SK-N-SH (cell line): ENCODE measurements around the gene DAB2. TPM values are rescaled to one million over a fixed set of nuclear protein-coding genes. Genes with fewer than 3 reads are reported as not detected.

ENCODE experiments used
- CTCF ChIA-PET: fragments of 300-600, 350-600 bp; formaldehyde crosslinking; extraction: SDS; loops from one replicate; lab custom pipeline; 2021; lab: Yijun Ruan, JAX
- POLR2A ChIA-PET: fragments of 350-600 bp; sonication (Branson Sonifier 250); formaldehyde crosslinking; extraction: SDS; loops from one replicate; lab custom pipeline; 2020; ENCODE audit warnings: antibody characterized with exemption, inconsistent platforms; lab: Yijun Ruan, JAX
- DNase-seq: peaks from one replicate; pipeline ENCODE4 v3.0.0; 2012
- H2AFZ ChIP-seq: fragments of 200-600 bp; sonication (generic); 2 replicates; pipeline ENCODE4 v1.8.1; 2016; ENCODE audit warnings: antibody characterized with exemption, mild to moderate bottlenecking, low read depth
- H3F3A ChIP-seq: fragments of 200-600 bp; sonication (generic); replicated peaks from 2 replicates; pipeline ENCODE3; 2016; ENCODE audit warnings: antibody characterized with exemption, mild to moderate bottlenecking; ENCODE audit not compliant: insufficient read depth
- H3K27ac ChIP-seq, 2 experiments: fragments of 200-500 bp in 1 of 2; fragments of 200-600 bp in 1 of 2; sonication (Bioruptor generic) in 1 of 2; sonication (generic), shearing (Covaris generic) in 1 of 2; 2 replicates each; pipeline versions ENCODE4 v1.5.1 to v1.6.1; 2014 to 2016; ENCODE audit warnings: low read depth in 2 of 2, inconsistent platforms in 1 of 2, low read length in 1 of 2, mild to moderate bottlenecking in 1 of 2, mixed read lengths in 1 of 2
- H3K27me3 ChIP-seq: fragments of 200-600 bp; sonication (generic), shearing (Covaris generic); 2 replicates; pipeline ENCODE4 v1.6.1; 2016; ENCODE audit warnings: mixed run types; ENCODE audit not compliant: insufficient read depth
- H3K36me3 ChIP-seq, 2 experiments: fragments of 200-500 bp in 1 of 2; fragments of 200-600 bp in 1 of 2; sonication (Bioruptor generic) in 1 of 2; sonication (generic) in 1 of 2; replicated peaks in 1 of 2; 2 replicates each; pipeline versions ENCODE3 to v1.5.1; 2014 to 2016; ENCODE audit warnings: low read length in 1 of 2, mild to moderate bottlenecking in 1 of 2; ENCODE audit not compliant: insufficient read depth in 2 of 2, control insufficient read depth in 1 of 2
- H3K4me1 ChIP-seq, 2 experiments: fragments of 200-500 bp in 1 of 2; fragments of 200-600 bp in 1 of 2; sonication (Bioruptor generic) in 1 of 2; sonication (generic), shearing (Covaris generic) in 1 of 2; 2 replicates each; pipeline versions ENCODE4 v1.5.1 to v1.6.1; 2014 to 2016; ENCODE audit warnings: low read depth in 1 of 2, low read length in 1 of 2, mixed run types in 1 of 2; ENCODE audit not compliant: insufficient read depth in 2 of 2, control insufficient read depth in 1 of 2
- H3K4me2 ChIP-seq: fragments of 200-600 bp; sonication (generic), shearing (Covaris generic); 2 replicates; pipeline ENCODE4 v1.6.1; 2017; ENCODE audit warnings: mixed run types
- H3K4me3 ChIP-seq, 2 experiments: fragments of 200-500 bp in 1 of 2; fragments of 200-600 bp in 1 of 2; sonication (Bioruptor generic) in 1 of 2; sonication (generic), shearing (Covaris generic) in 1 of 2; 2 replicates each; pipeline versions ENCODE4 v1.5.1 to v1.8.1; 2014 to 2016; ENCODE audit warnings: low read depth in 2 of 2, inconsistent platforms in 1 of 2, low read length in 1 of 2, mild to moderate bottlenecking in 1 of 2, mixed read lengths in 1 of 2, moderate library complexity in 1 of 2
- H3K79me2 ChIP-seq: fragments of 200-600 bp; sonication (generic); 2 replicates; pipeline ENCODE4 v1.8.1; 2017; ENCODE audit warnings: mild to moderate bottlenecking; ENCODE audit not compliant: insufficient read depth
- H3K9ac ChIP-seq: fragments of 200-600 bp; sonication (generic); 2 replicates; pipeline ENCODE4 v1.6.1; 2017; ENCODE audit warnings: mixed run types
- H3K9me2 ChIP-seq: fragments of 200-600 bp; sonication (generic); 2 replicates; pipeline ENCODE4 v1.6.1; 2017; ENCODE audit warnings: mixed run types
- H3K9me3 ChIP-seq: fragments of 200-600 bp; sonication (generic); 2 replicates; pipeline ENCODE4 v1.6.1; 2017; ENCODE audit warnings: mixed run types, mild to moderate bottlenecking, moderate library complexity
- H4K20me1 ChIP-seq: fragments of 200-600 bp; sonication (generic); 2 replicates; pipeline ENCODE4 v1.6.1; 2017; ENCODE audit warnings: mild to moderate bottlenecking, mixed run types; ENCODE audit not compliant: insufficient read depth
- CHD2 ChIP-seq: fragments of 150-350 bp; IDR thresholded peaks from 2 replicates; pipeline ENCODE4 v1.6.1; 2018; ENCODE audit warnings: low read length; ENCODE audit not compliant: partially characterized antibody
- ELF1 ChIP-seq: IDR thresholded peaks from 2 replicates; pipeline ENCODE4 v1.4.0; 2012
- EP300 ChIP-seq, 2 experiments: IDR thresholded peaks; 2 replicates each; pipeline versions ENCODE4 v1.4.0 to v1.6.1; 2012; ENCODE audit warnings: borderline replicate concordance in 1 of 2, low read depth in 1 of 2, low read length in 1 of 2
- EZH2phosphoT487 ChIP-seq: fragments of 200-600 bp; sonication (generic); IDR thresholded peaks from 2 replicates; pipeline ENCODE4 v1.6.1; 2017; ENCODE audit warnings: low read depth, mixed run types, mild to moderate bottlenecking, antibody characterized with exemption, moderate library complexity, borderline replicate concordance
- FOXM1 ChIP-seq: IDR thresholded peaks from 2 replicates; pipeline ENCODE4 v1.4.0; 2012; ENCODE audit warnings: low read depth, mild to moderate bottlenecking
- GATA2 ChIP-seq: sonication (generic); formaldehyde crosslinking; IDR thresholded peaks from 2 replicates; pipeline ENCODE4 v1.5.0; 2020; ENCODE audit warnings: mild to moderate bottlenecking, missing genetic modification reagents
- JUND ChIP-seq: IDR thresholded peaks from 2 replicates; pipeline ENCODE4 v1.4.0; 2012
- MEF2A ChIP-seq: IDR thresholded peaks from 2 replicates; pipeline ENCODE4 v1.4.0; 2012; ENCODE audit warnings: low read depth, borderline replicate concordance
- MXI1 ChIP-seq: IDR thresholded peaks from 2 replicates; pipeline ENCODE4 v1.6.1; 2012; ENCODE audit warnings: mild to moderate bottlenecking, low read depth, low read length, improper control_type of control experiment
- NFIC ChIP-seq: IDR thresholded peaks from 2 replicates; pipeline ENCODE4 v1.4.0; 2012; ENCODE audit warnings: borderline replicate concordance
- NRF1 ChIP-seq: IDR thresholded peaks from 2 replicates; pipeline ENCODE4 v1.6.1; 2012; ENCODE audit warnings: low read depth, mild to moderate bottlenecking, low read length
- POLR2AphosphoS5 ChIP-seq: IDR thresholded peaks from 2 replicates; pipeline ENCODE4 v1.6.1; 2012; ENCODE audit warnings: low read depth, low read length
- RCOR1 ChIP-seq: fragments of 150-350 bp; IDR thresholded peaks from 2 replicates; pipeline ENCODE4 v1.6.1; 2017; ENCODE audit warnings: antibody characterized with exemption, low read length
- TAF1 ChIP-seq: IDR thresholded peaks from 2 replicates; pipeline ENCODE4 v1.6.1; 2012; ENCODE audit warnings: low read depth, mild to moderate bottlenecking, low read length, moderate library complexity, borderline replicate concordance
- TCF12 ChIP-seq: IDR thresholded peaks from 2 replicates; pipeline ENCODE4 v1.4.0; 2012
- TEAD4 ChIP-seq: IDR thresholded peaks from 2 replicates; pipeline ENCODE4 v1.4.0; 2012; ENCODE audit warnings: mild to moderate bottlenecking, borderline replicate concordance; ENCODE audit not compliant: insufficient read depth
- YY1 ChIP-seq: IDR thresholded peaks from 2 replicates; pipeline ENCODE4 v1.4.0; 2012; ENCODE audit warnings: low read depth, mild to moderate bottlenecking
- WGBS: methylation state at CpG from one replicate; pipeline ENCODE4 v1.1.6; 2017; ENCODE audit warnings: low lambda C conversion rate; 5-methylcytosine and 5-hydroxymethylcytosine counted together
- polyA plus RNA-seq, 3 experiments: library from polyadenylated mRNA; depleted of rRNA; stranded (reverse); fragments of >200 nt; gene quantifications; 2 replicates each; pipeline ENCODE4 v1.2.3, GENCODE V29; 2012
- TF ChIP-seq, protein P1 (sequence below): fragments of 150-350 bp; IDR thresholded peaks from 2 replicates; pipeline ENCODE4 v1.6.1; 2017; ENCODE audit warnings: antibody characterized with exemption, low read length, low read depth, borderline replicate concordance
- TF ChIP-seq, protein P2 (sequence below): IDR thresholded peaks from 2 replicates; pipeline ENCODE4 v1.4.0; 2012; ENCODE audit warnings: low read depth, borderline replicate concordance
- TF ChIP-seq, protein P3 (sequence below): IDR thresholded peaks from 2 replicates; pipeline ENCODE4 v1.4.0; 2012; ENCODE audit warnings: low read depth, borderline replicate concordance
- TF ChIP-seq, protein P4 (sequence below): IDR thresholded peaks from 2 replicates; pipeline ENCODE4; 2012
- TF ChIP-seq, protein P5 (sequence below): fragments of 200-600 bp; sonication (generic); IDR thresholded peaks from 2 replicates; pipeline ENCODE4 v1.6.1; 2017; ENCODE audit warnings: antibody characterized with exemption, mild to moderate bottlenecking, moderate library complexity

Gene DAB2
- polyA plus RNA-seq, 1 of the 3 experiments (the other 2 are of a cell fraction) = 23.7 TPM

DNA sequence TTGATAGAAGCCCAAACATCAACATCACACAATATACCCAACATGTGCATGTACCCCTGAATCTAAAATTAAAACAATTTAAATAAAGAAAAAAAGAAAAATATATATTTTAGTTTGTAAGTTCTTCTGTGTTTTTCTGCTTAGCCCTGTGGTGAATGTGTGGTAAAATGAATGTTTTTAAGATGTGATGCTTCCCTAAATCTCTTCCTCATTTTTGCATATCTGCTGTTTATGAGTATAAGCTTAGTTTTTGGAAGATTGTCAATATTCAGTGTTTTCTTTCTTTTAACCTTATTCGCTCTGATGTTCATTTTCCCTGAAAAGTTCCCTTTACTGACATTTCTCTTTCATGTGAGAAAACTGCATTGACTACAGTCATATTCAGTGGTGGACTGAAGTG, 44.4 kb upstream of the DAB2 start:
- DNase-seq = no peak
- Histone ChIP-seq H3K4me2 (no peak overlapping the region), H3K9me3 (no peaks in the 10 kb centered on the region), H3F3A (peaks cover 8% of the 10 kb centered on the region), H3K4me1 (peaks cover 0 to 15% of the 10 kb centered on the region in 2 experiments; a peak in 2 of 4 replicates), H3K36me3 (no peaks in the 10 kb centered on the region), H2AFZ (no peak overlapping the region), H3K27ac (no peak overlapping the region), H4K20me1 (no peaks in the 10 kb centered on the region), H3K27me3 (no peaks in the 10 kb centered on the region; the same call in 1 of the 2 replicates), H3K79me2 (no peaks in the 10 kb centered on the region), H3K9me2 (no peaks in the 10 kb centered on the region), H3K9ac (no peak overlapping the region), H3K4me3 (no peak overlapping the region)
- ChIA-PET POLR2A (no interaction called here), CTCF (no interaction called here)
- 36% methylated on average over 1 of the region's 1 CpG for WGBS
- TF ChIP-seq, protein P1, sequence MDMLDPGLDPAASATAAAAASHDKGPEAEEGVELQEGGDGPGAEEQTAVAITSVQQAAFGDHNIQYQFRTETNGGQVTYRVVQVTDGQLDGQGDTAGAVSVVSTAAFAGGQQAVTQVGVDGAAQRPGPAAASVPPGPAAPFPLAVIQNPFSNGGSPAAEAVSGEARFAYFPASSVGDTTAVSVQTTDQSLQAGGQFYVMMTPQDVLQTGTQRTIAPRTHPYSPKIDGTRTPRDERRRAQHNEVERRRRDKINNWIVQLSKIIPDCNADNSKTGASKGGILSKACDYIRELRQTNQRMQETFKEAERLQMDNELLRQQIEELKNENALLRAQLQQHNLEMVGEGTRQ = no peak
- no peak for TF ChIP-seq YY1
- TF ChIP-seq TEAD4 = no peak
- TF ChIP-seq EP300 (IDR thresholded peaks at IDR 0.05; ENCODE audit: borderline replicate concordance in 1 of 2, low read depth in 1 of 2, low read length in 1 of 2) = no peak
- TF ChIP-seq, protein P2, sequence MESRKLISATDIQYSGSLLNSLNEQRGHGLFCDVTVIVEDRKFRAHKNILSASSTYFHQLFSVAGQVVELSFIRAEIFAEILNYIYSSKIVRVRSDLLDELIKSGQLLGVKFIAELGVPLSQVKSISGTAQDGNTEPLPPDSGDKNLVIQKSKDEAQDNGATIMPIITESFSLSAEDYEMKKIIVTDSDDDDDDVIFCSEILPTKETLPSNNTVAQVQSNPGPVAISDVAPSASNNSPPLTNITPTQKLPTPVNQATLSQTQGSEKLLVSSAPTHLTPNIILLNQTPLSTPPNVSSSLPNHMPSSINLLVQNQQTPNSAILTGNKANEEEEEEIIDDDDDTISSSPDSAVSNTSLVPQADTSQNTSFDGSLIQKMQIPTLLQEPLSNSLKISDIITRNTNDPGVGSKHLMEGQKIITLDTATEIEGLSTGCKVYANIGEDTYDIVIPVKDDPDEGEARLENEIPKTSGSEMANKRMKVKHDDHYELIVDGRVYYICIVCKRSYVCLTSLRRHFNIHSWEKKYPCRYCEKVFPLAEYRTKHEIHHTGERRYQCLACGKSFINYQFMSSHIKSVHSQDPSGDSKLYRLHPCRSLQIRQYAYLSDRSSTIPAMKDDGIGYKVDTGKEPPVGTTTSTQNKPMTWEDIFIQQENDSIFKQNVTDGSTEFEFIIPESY = no peak
- no peak for TF ChIP-seq JUND
- TF ChIP-seq TAF1 = no peak
- TF ChIP-seq MEF2A = no peak
- TF ChIP-seq, all 33 proteins: peak for 0

DNA sequence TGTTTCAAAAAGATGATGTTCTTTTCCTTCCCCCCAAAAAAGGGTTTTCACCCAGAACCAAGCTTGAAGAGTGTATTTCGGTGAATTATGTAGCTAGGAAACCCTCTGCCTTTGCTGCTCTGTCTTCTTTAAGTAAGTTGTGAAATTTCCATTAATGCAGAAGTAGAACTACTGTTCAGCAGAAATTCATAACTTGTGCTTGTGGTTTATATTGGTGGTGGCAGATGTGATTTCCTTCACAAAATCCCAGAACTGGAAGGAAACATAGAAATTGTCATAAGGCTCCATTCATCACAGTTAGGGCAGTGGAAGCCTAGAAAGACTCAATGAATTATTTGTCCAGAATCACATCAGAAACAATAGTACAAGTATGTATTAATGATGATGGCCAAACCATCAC, 42.1 kb upstream of the DAB2 start:
- Histone ChIP-seq H3K36me3 (no peaks in the 10 kb centered on the region), H3K4me2 (no peak overlapping the region), H3F3A (no peaks in the 10 kb centered on the region), H4K20me1 (no peaks in the 10 kb centered on the region), H3K9ac (no peak overlapping the region), H3K9me3 (no peaks in the 10 kb centered on the region), H3K27me3 (no peaks in the 10 kb centered on the region; the same call in 1 of the 2 replicates), H2AFZ (no peak overlapping the region), H3K9me2 (no peaks in the 10 kb centered on the region), H3K4me1 (peaks cover 0 to 2% of the 10 kb centered on the region in 2 experiments; a peak in 1 of 4 replicates), H3K27ac (no peak overlapping the region), H3K79me2 (no peaks in the 10 kb centered on the region), H3K4me3 (no peak overlapping the region)
- ChIA-PET POLR2A (no interaction called here), CTCF (no interaction called here)
- no peak for DNase-seq
- 30% methylated on average over 1 of the region's 1 CpG for WGBS
- TF ChIP-seq, protein P3, sequence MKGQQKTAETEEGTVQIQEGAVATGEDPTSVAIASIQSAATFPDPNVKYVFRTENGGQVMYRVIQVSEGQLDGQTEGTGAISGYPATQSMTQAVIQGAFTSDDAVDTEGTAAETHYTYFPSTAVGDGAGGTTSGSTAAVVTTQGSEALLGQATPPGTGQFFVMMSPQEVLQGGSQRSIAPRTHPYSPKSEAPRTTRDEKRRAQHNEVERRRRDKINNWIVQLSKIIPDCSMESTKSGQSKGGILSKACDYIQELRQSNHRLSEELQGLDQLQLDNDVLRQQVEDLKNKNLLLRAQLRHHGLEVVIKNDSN = no peak
- TF ChIP-seq CHD2 = no peak
- no peak for TF ChIP-seq TCF12
- TF ChIP-seq TEAD4 = no peak
- TF ChIP-seq MXI1 = no peak
- no peak for TF ChIP-seq EZH2phosphoT487
- TF ChIP-seq GATA2 (CRISPR knock-in tag) = no peak
- TF ChIP-seq ELF1 = no peak
- TF ChIP-seq FOXM1 = no peak
- no peak for TF ChIP-seq JUND
- TF ChIP-seq YY1 = no peak
- no peak for TF ChIP-seq POLR2AphosphoS5
- TF ChIP-seq, protein P4, sequence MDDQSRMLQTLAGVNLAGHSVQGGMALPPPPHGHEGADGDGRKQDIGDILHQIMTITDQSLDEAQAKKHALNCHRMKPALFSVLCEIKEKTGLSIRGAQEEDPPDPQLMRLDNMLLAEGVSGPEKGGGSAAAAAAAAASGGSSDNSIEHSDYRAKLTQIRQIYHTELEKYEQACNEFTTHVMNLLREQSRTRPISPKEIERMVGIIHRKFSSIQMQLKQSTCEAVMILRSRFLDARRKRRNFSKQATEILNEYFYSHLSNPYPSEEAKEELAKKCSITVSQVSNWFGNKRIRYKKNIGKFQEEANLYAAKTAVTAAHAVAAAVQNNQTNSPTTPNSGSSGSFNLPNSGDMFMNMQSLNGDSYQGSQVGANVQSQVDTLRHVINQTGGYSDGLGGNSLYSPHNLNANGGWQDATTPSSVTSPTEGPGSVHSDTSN = no peak
- no peak for TF ChIP-seq NRF1
- TF ChIP-seq RCOR1 = no peak
- TF ChIP-seq, protein P1 = no peak
- TF ChIP-seq NFIC = no peak
- TF ChIP-seq MEF2A = no peak
- TF ChIP-seq, protein P5, sequence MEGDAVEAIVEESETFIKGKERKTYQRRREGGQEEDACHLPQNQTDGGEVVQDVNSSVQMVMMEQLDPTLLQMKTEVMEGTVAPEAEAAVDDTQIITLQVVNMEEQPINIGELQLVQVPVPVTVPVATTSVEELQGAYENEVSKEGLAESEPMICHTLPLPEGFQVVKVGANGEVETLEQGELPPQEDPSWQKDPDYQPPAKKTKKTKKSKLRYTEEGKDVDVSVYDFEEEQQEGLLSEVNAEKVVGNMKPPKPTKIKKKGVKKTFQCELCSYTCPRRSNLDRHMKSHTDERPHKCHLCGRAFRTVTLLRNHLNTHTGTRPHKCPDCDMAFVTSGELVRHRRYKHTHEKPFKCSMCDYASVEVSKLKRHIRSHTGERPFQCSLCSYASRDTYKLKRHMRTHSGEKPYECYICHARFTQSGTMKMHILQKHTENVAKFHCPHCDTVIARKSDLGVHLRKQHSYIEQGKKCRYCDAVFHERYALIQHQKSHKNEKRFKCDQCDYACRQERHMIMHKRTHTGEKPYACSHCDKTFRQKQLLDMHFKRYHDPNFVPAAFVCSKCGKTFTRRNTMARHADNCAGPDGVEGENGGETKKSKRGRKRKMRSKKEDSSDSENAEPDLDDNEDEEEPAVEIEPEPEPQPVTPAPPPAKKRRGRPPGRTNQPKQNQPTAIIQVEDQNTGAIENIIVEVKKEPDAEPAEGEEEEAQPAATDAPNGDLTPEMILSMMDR = no peak
